Measurements from ENCODE around the gene CCDC171.

- TF ChIP-seq ZBTB7A (IDR thresholded peaks at IDR 0.05; ENCODE audit: low read depth): no peak
- TF ChIP-seq FOXM1 (IDR thresholded peaks at IDR 0.05; ENCODE audit: borderline replicate concordance, low read depth): no peak
- TF ChIP-seq MAX (IDR thresholded peaks at IDR 0.05): no peak
- no peak for TF ChIP-seq TEAD4 (IDR thresholded peaks at IDR 0.05)
- TF ChIP-seq TCF12 (IDR thresholded peaks at IDR 0.05; ENCODE audit: low read depth): no peak
- TF ChIP-seq REST (IDR thresholded peaks at IDR 0.05; ENCODE audit: low read depth): no peak
- no peak for TF ChIP-seq RAD21 (IDR thresholded peaks at IDR 0.05; ENCODE audit: low read depth)
- no peak for TF ChIP-seq TAF1 (IDR thresholded peaks at IDR 0.05; ENCODE audit: low read depth)
Measured at GRCh38 chr9:15944341-15944740, 391.5 kb downstream of the CCDC171 start.
